Activated naive CD4-positive, alpha-beta T cell treated with anti-CD3 and anti-CD28 coated beads for 36 hours (primary cell): ENCODE results near the gene GLCE. TPM values are rescaled to one million over a fixed set of nuclear protein-coding genes. Genes with fewer than 3 reads are reported as not detected.

Source experiments
- CTCF ChIA-PET: fragments of 350-600 bp; sonication (Branson Sonifier 250); formaldehyde crosslinking; loops from one replicate; lab custom pipeline; 2021; ENCODE audit warnings: antibody characterized with exemption; lab: Charles Lee
- DNase-seq: peaks from one replicate; pipeline ENCODE4 v3.0.0-alpha.2; 2020
- H3K27ac Mint-ChIP-seq: one replicate; pipeline ENCODE4 v1.8.0; 2021; ENCODE audit warnings: mild to moderate bottlenecking, mixed read lengths
- H3K27me3 Mint-ChIP-seq: one replicate; pipeline ENCODE4 v1.8.0; 2021; ENCODE audit warnings: low read depth, mixed read lengths
- H3K36me3 Mint-ChIP-seq: one replicate; pipeline ENCODE4 v1.8.0; 2021; ENCODE audit warnings: low read depth, mixed read lengths
- H3K4me1 Mint-ChIP-seq: one replicate; pipeline ENCODE4 v1.8.0; 2021; ENCODE audit warnings: low read depth, mixed read lengths
- H3K4me3 Mint-ChIP-seq: one replicate; pipeline ENCODE4 v1.8.0; 2021; ENCODE audit warnings: mild to moderate bottlenecking, moderate library complexity, mixed read lengths
- H3K9me3 Mint-ChIP-seq: one replicate; pipeline ENCODE4 v1.8.0; 2021; ENCODE audit warnings: mixed read lengths
- intact Hi-C: fragments of 100-400 bp; cut with micrococcal nuclease; formaldehyde crosslinking; loops from one replicate; pipeline ENCODE4 v1.15.1; 2023
- total RNA-seq, 2 experiments: library from RNA; stranded (reverse); gene quantifications; one replicate each; pipeline ENCODE4 v1.2.3, GENCODE V29; 2021

Gene GLCE
- total RNA-seq, 2 experiments from 2014 or later = 2.5 to 2.6 TPM

- peaks cover 33% of the 10 kb centered on the region for H3K27me3 Mint-ChIP-seq
- H3K36me3 Mint-ChIP-seq = no peaks in the 10 kb centered on the region
- intact Hi-C loops = no loop called here
- DNase-seq = no peak
- no peaks in the 10 kb centered on the region for H3K9me3 Mint-ChIP-seq
- CTCF ChIA-PET = interaction anchor here (0.9 kb wide), 1 partner anchor 71 kb away, joined by 4 read pairs; no protein-coding TSS in a partner anchor
- H3K27ac Mint-ChIP-seq = no peak overlapping the region
- peaks cover under 1% of the 10 kb centered on the region for H3K4me1 Mint-ChIP-seq
- H3K4me3 Mint-ChIP-seq = no peak overlapping the region
These were observed 6.4 kb upstream of the GLCE start for GRCh38 chr15:69154078-69154477.

GRCh38 chr15:69154684-69155083, 5.8 kb upstream of the GLCE start:
- Mint-ChIP-seq H3K27me3 (peaks cover 30% of the 10 kb centered on the region), H3K4me3 (no peak overlapping the region), H3K4me1 (peaks cover 2% of the 10 kb centered on the region), H3K27ac (no peak overlapping the region), H3K36me3 (no peaks in the 10 kb centered on the region), H3K9me3 (no peaks in the 10 kb centered on the region)
- intact Hi-C loops = no loop called here
- CTCF ChIA-PET = interaction anchor here (1.0 kb wide), 1 partner anchor 95 kb away, joined by 3 read pairs; no protein-coding TSS in a partner anchor
- no peak for DNase-seq

GRCh38 chr15:69156736-69157381, 3.6 kb upstream of the GLCE start:
- Mint-ChIP-seq H3K9me3 (no peaks in the 10 kb centered on the region), H3K27ac (no peak overlapping the region), H3K27me3 (peaks cover 18% of the 10 kb centered on the region), H3K4me3 (no peak overlapping the region), H3K4me1 (peaks cover 9% of the 10 kb centered on the region), H3K36me3 (no peaks in the 10 kb centered on the region)
- intact Hi-C loops = no loop called here
- no peak for DNase-seq
- CTCF ChIA-PET = no interaction called here

- CTCF ChIA-PET = no interaction called here
- DNase-seq = no peak
- Mint-ChIP-seq H3K9me3 (no peaks in the 10 kb centered on the region), H3K4me1 (peaks cover 14% of the 10 kb centered on the region), H3K27ac (no peak overlapping the region), H3K4me3 (no peak overlapping the region), H3K27me3 (peaks cover 16% of the 10 kb centered on the region), H3K36me3 (no peaks in the 10 kb centered on the region)
- intact Hi-C loops = no loop called here
These were observed 2.1 kb upstream of the GLCE start for GRCh38 chr15:69158201-69158842.

GRCh38 chr15:69158843-69159240, 1.6 kb upstream of the GLCE start:
- Mint-ChIP-seq H3K27ac (no peak overlapping the region), H3K27me3 (peaks cover 12% of the 10 kb centered on the region), H3K4me3 (no peak overlapping the region), H3K9me3 (no peaks in the 10 kb centered on the region), H3K4me1 (peaks cover 15% of the 10 kb centered on the region), H3K36me3 (no peaks in the 10 kb centered on the region)
- DNase-seq = no peak
- intact Hi-C loops = no loop called here
- CTCF ChIA-PET = no interaction called here

- Mint-ChIP-seq H3K4me1 (peaks cover 15% of the 10 kb centered on the region), H3K36me3 (no peaks in the 10 kb centered on the region), H3K9me3 (no peaks in the 10 kb centered on the region), H3K27ac (peak overlapping the region; percentile 62), H3K4me3 (peak overlapping the region; percentile 88), H3K27me3 (peaks cover 5% of the 10 kb centered on the region)
- CTCF ChIA-PET = interaction anchor here (1.4 to 1.8 kb wide), 2 partner anchors 101 to 235 kb away, joined by 4 to 8 read pairs; no protein-coding TSS in a partner anchor
- intact Hi-C loops = loop anchor here (1.0 to 10.0 kb wide), 6 partner anchors 162 to 555 kb away; partner anchors contain the start of genes KIF23 and RPLP1
- DNase-seq = no peak
These were observed 662 bp upstream of the GLCE start for GRCh38 chr15:69159805-69160140.

GRCh38 chr15:69161079-69161877, 843 bp downstream of the GLCE start:
- H3K27ac Mint-ChIP-seq = no peak overlapping the region
- peak overlapping the region; percentile 88 for H3K4me3 Mint-ChIP-seq
- peaks cover 3% of the 10 kb centered on the region for H3K27me3 Mint-ChIP-seq
- DNase-seq = peak; percentile 25
- H3K4me1 Mint-ChIP-seq = peaks cover 18% of the 10 kb centered on the region
- H3K9me3 Mint-ChIP-seq = no peaks in the 10 kb centered on the region
- no peaks in the 10 kb centered on the region for H3K36me3 Mint-ChIP-seq
- CTCF ChIA-PET = interaction anchor here (0.6 to 1.8 kb wide), 6 partner anchors 11 to 233 kb away, joined by 3 to 8 read pairs (median 6); no protein-coding TSS in a partner anchor
- intact Hi-C loops = loop anchor here (2.0 to 10.0 kb wide), 3 partner anchors 291 to 554 kb away; partner anchors contain the start of gene RPLP1

- Mint-ChIP-seq H3K27me3 (peaks cover 3% of the 10 kb centered on the region), H3K4me1 (peaks cover 18% of the 10 kb centered on the region), H3K36me3 (no peaks in the 10 kb centered on the region), H3K9me3 (no peaks in the 10 kb centered on the region), H3K27ac (no peak overlapping the region), H3K4me3 (peak overlapping the region; percentile 88)
- no peak for DNase-seq
- CTCF ChIA-PET = interaction anchor here (1.0 to 1.2 kb wide), 2 partner anchors 10 to 105 kb away, joined by 3 to 7 read pairs; no protein-coding TSS in a partner anchor
- intact Hi-C loops = loop anchor here (2.0 to 10.0 kb wide), 3 partner anchors 290 to 553 kb away; partner anchors contain the start of gene RPLP1
These were observed 1.4 kb downstream of the GLCE start for GRCh38 chr15:69161878-69162213.

GRCh38 chr15:69163141-69163669, 2.8 kb downstream of the GLCE start:
- no peak for DNase-seq
- CTCF ChIA-PET = no interaction called here
- no peaks in the 10 kb centered on the region for H3K9me3 Mint-ChIP-seq
- intact Hi-C loops = loop anchor here (5.0 to 10.0 kb wide), 2 partner anchors 289 to 552 kb away; partner anchors contain the start of gene RPLP1
- no peak overlapping the region for H3K27ac Mint-ChIP-seq
- no peak overlapping the region for H3K4me3 Mint-ChIP-seq
- peaks cover 3% of the 10 kb centered on the region for H3K27me3 Mint-ChIP-seq
- H3K36me3 Mint-ChIP-seq = no peaks in the 10 kb centered on the region
- peaks cover 18% of the 10 kb centered on the region for H3K4me1 Mint-ChIP-seq

- CTCF ChIA-PET = interaction anchor here (0.8 to 1.3 kb wide), 2 partner anchors 62 to 106 kb away, joined by 3 read pairs; no protein-coding TSS in a partner anchor
- Mint-ChIP-seq H3K27me3 (peaks cover 3% of the 10 kb centered on the region), H3K27ac (no peak overlapping the region), H3K9me3 (no peaks in the 10 kb centered on the region), H3K36me3 (no peaks in the 10 kb centered on the region), H3K4me3 (no peak overlapping the region), H3K4me1 (peaks cover 13% of the 10 kb centered on the region)
- DNase-seq = no peak
- intact Hi-C loops = loop anchor here (5.0 to 10.0 kb wide), 2 partner anchors 287 to 550 kb away; partner anchors contain the start of gene RPLP1
These were observed 4.6 kb downstream of the GLCE start for GRCh38 chr15:69164807-69165636.

- H3K27me3 Mint-ChIP-seq = peaks cover 3% of the 10 kb centered on the region
- no peak overlapping the region for H3K27ac Mint-ChIP-seq
- H3K36me3 Mint-ChIP-seq = no peaks in the 10 kb centered on the region
- DNase-seq = no peak
- intact Hi-C loops = loop anchor here (10.0 kb wide), 1 partner anchor 549 kb away; no protein-coding TSS in a partner anchor
- CTCF ChIA-PET = interaction anchor here (0.8 to 1.3 kb wide), 2 partner anchors 62 to 106 kb away, joined by 3 read pairs; no protein-coding TSS in a partner anchor
- H3K4me3 Mint-ChIP-seq = no peak overlapping the region
- H3K9me3 Mint-ChIP-seq = no peaks in the 10 kb centered on the region
- H3K4me1 Mint-ChIP-seq = peaks cover 13% of the 10 kb centered on the region
These were observed 5.2 kb downstream of the GLCE start for GRCh38 chr15:69165637-69166025.
